Liver (tissue), 9 donors: ENCODE results near the gene KDELR1. TPM values are rescaled to one million over a fixed set of nuclear protein-coding genes. Genes with fewer than 3 reads are reported as not detected.

Experiments used
- DNase-seq: peaks from one replicate; pipeline ENCODE4 v3.0.0-alpha.2; 2017; ENCODE audit warnings: low spot score
- H3K27ac ChIP-seq, 2 donors: one replicate each; pipeline ENCODE4 v1.7.0; 2013; ENCODE audit warnings: inconsistent platforms in 2 of 2, low read length in 2 of 2, control low read depth in 1 of 2, low read depth in 1 of 2, mild to moderate bottlenecking in 1 of 2
- H3K27me3 ChIP-seq, 4 donors: one replicate each; pipeline versions ENCODE4 v1.6.1 to v1.7.0; 2013; ENCODE audit warnings: low read length in 3 of 4, inconsistent platforms in 1 of 4, mild to moderate bottlenecking in 1 of 4, moderate library complexity in 1 of 4; ENCODE audit not compliant: control insufficient read depth in 4 of 4, insufficient read depth in 4 of 4
- H3K36me3 ChIP-seq, 4 donors: one replicate each; pipeline versions ENCODE4 v1.6.1 to v1.7.0; 2013; ENCODE audit warnings: low read length in 3 of 4, mild to moderate bottlenecking in 3 of 4, low read depth in 1 of 4, moderate library complexity in 1 of 4; ENCODE audit not compliant: control insufficient read depth in 4 of 4, insufficient read depth in 3 of 4
- H3K4me1 ChIP-seq, 4 donors: one replicate each; pipeline versions ENCODE4 v1.6.1 to v1.7.0; 2013; ENCODE audit warnings: low read length in 3 of 4, mild to moderate bottlenecking in 3 of 4, moderate library complexity in 1 of 4; ENCODE audit not compliant: control insufficient read depth in 4 of 4, insufficient read depth in 4 of 4
- H3K4me3 ChIP-seq, 3 donors: one replicate each; pipeline versions ENCODE4 v1.6.1 to v1.7.0; 2013; ENCODE audit warnings: low read length in 3 of 3, control low read depth in 1 of 3, low read depth in 1 of 3, mild to moderate bottlenecking in 1 of 3
- H3K9ac ChIP-seq, 2 donors: one replicate each; pipeline ENCODE4 v1.7.0; 2013; ENCODE audit warnings: low read length in 2 of 2, mild to moderate bottlenecking in 2 of 2, moderate library complexity in 2 of 2, control low read depth in 1 of 2, low read depth in 1 of 2
- H3K9me3 ChIP-seq, 4 donors: one replicate each; pipeline versions ENCODE4 v1.6.1 to v1.7.0; 2013; ENCODE audit warnings: low read length in 3 of 4; ENCODE audit not compliant: control insufficient read depth in 4 of 4
- CTCF ChIP-seq: fragments of 150-350 bp; IDR thresholded peaks from 2 replicates; pipeline ENCODE4 v1.5.1; 2017; ENCODE audit warnings: improper control_type of control experiment, low read depth, low read length; ENCODE audit not compliant: missing input control
- EGR1 ChIP-seq, 2 donors: IDR thresholded peaks; 2 replicates each; pipeline ENCODE4 v1.6.1; 2016 to 2018; ENCODE audit warnings: antibody characterized with exemption in 2 of 2, low read depth in 2 of 2
- FOXA1 ChIP-seq: IDR thresholded peaks from 2 replicates; pipeline ENCODE4 v1.6.1; 2016; ENCODE audit warnings: antibody characterized with exemption
- FOXA2 ChIP-seq: IDR thresholded peaks from 2 replicates; pipeline ENCODE4 v1.6.1; 2016; ENCODE audit warnings: antibody characterized with exemption
- GABPA ChIP-seq, 2 donors: IDR thresholded peaks in 1 of 2; conservative IDR thresholded peaks in 1 of 2; 2 replicates each; pipeline ENCODE4 v1.6.1; 2016; ENCODE audit warnings: antibody characterized with exemption in 2 of 2, mild to moderate bottlenecking in 1 of 2, moderate library complexity in 1 of 2
- HNF4A ChIP-seq, 2 donors: conservative IDR thresholded peaks; 2 replicates each; pipeline ENCODE4 v1.6.1; 2016; ENCODE audit warnings: antibody characterized with exemption in 2 of 2, mild to moderate bottlenecking in 2 of 2
- HNF4G ChIP-seq: IDR thresholded peaks from 2 replicates; pipeline ENCODE4 v1.6.1; 2016; ENCODE audit warnings: antibody characterized with exemption
- JUND ChIP-seq, 2 donors: IDR thresholded peaks; 2 replicates each; pipeline ENCODE4 v1.6.1; 2016; ENCODE audit warnings: antibody characterized with exemption in 2 of 2
- NR2F2 ChIP-seq: IDR thresholded peaks from 2 replicates; pipeline ENCODE4 v1.6.1; 2016; ENCODE audit warnings: antibody characterized with exemption
- RAD21 ChIP-seq, 2 donors: IDR thresholded peaks; 2 replicates each; pipeline ENCODE4 v1.6.1; 2016; ENCODE audit warnings: antibody characterized with exemption in 2 of 2, mild to moderate bottlenecking in 2 of 2
- REST ChIP-seq: IDR thresholded peaks from 2 replicates; pipeline ENCODE4 v1.6.1; 2016; ENCODE audit warnings: antibody characterized with exemption, mild to moderate bottlenecking
- RXRA ChIP-seq, 2 donors: IDR thresholded peaks; 2 replicates each; pipeline ENCODE4 v1.6.1; 2017 to 2018; ENCODE audit warnings: antibody characterized with exemption in 2 of 2, mild to moderate bottlenecking in 1 of 2
- SP1 ChIP-seq: IDR thresholded peaks from 2 replicates; pipeline ENCODE4 v1.6.1; 2018; ENCODE audit warnings: antibody characterized with exemption, mild to moderate bottlenecking
- TAF1 ChIP-seq: conservative IDR thresholded peaks from 2 replicates; pipeline ENCODE4 v1.6.1; 2016; ENCODE audit warnings: antibody characterized with exemption, mild to moderate bottlenecking
- YY1 ChIP-seq: IDR thresholded peaks from 2 replicates; pipeline ENCODE4 v1.6.1; 2016; ENCODE audit warnings: antibody characterized with exemption, mild to moderate bottlenecking
- ZBTB33 ChIP-seq: IDR thresholded peaks from 2 replicates; pipeline ENCODE4 v1.6.1; 2016; ENCODE audit warnings: antibody characterized with exemption
- WGBS: extraction: QIAGEN DNeasy Blood & Tissue Kit; methylation state at CpG from one replicate; pipeline ENCODE4 v1.1.7; 2013; 5-methylcytosine and 5-hydroxymethylcytosine counted together
- polyA plus RNA-seq, 2 donors: library from polyadenylated mRNA; stranded (reverse) in 1 of 2; unstranded in 1 of 2; fragments of 200-250 nt in 1 of 2; fragments of >200 nt in 1 of 2; fragmentation: Nextera tagmentation in 1 of 2; extraction: Ambion mirVana in 1 of 2; gene quantifications; one replicate each; pipeline versions ENCODE4 v1.2.1 to v1.2.3, GENCODE V29; 2013 to 2015
- total RNA-seq, 2 donors: library from RNA; depleted of rRNA; stranded (reverse); fragments of >200 nt; gene quantifications; one replicate each; pipeline ENCODE4 v1.2.3, GENCODE V29; 2014
- TF ChIP-seq, protein P1 (sequence below): IDR thresholded peaks from 2 replicates; pipeline ENCODE4 v1.6.1; 2016; ENCODE audit warnings: antibody characterized with exemption
- TF ChIP-seq, protein P2 (sequence below): IDR thresholded peaks from 2 replicates; pipeline ENCODE4 v1.6.1; 2016; ENCODE audit warnings: antibody characterized with exemption
- donor health status: healthy.
- donor health status: healthy.
- donor health status: healthy.
- donor health status: healthy.
- donor health status: healthy.

The KDELR1 gene
- total and polyA plus RNA-seq, 4 donors = 32.3 to 94.9 (median 47.0) TPM

GRCh38 chr19:48385461-48386087 lies 5.8 kb downstream of the KDELR1 start:
- Histone ChIP-seq H3K4me3 (no peak overlapping the region), H3K36me3 (peaks cover 24 to 54% (median 42%) of the 10 kb centered on the region in 4 donors), H3K9me3 (no peaks in the 10 kb centered on the region), H3K27ac (no peak overlapping the region), H3K27me3 (no peaks in the 10 kb centered on the region), H3K9ac (no peak overlapping the region), H3K4me1 (peaks cover 0 to 5% (median 2%) of the 10 kb centered on the region in 4 donors)
- no peak for TF ChIP-seq EGR1 (IDR thresholded peaks at IDR 0.05; ENCODE audit: low read depth in 2 of 2)
- no peak for TF ChIP-seq RAD21 (IDR thresholded peaks at IDR 0.05)
- no peak for TF ChIP-seq YY1
- no peak for TF ChIP-seq RXRA (IDR thresholded peaks at IDR 0.05)
- TF ChIP-seq, protein P1, sequence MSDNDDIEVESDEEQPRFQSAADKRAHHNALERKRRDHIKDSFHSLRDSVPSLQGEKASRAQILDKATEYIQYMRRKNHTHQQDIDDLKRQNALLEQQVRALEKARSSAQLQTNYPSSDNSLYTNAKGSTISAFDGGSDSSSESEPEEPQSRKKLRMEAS = no peak
- no peak for TF ChIP-seq NR2F2
- no peak for TF ChIP-seq SP1
- no peak for TF ChIP-seq CTCF
- no peak for TF ChIP-seq GABPA (IDR thresholded peaks at IDR 0.05 in 1 of 2, conservative IDR thresholded peaks at IDR 0.05 in 1 of 2)
- no peak for TF ChIP-seq TAF1
- TF ChIP-seq HNF4A (conservative IDR thresholded peaks at IDR 0.05) = no peak
- TF ChIP-seq JUND (IDR thresholded peaks at IDR 0.05) = no peak
- TF ChIP-seq ZBTB33 = no peak
- no peak for TF ChIP-seq REST
- no peak for TF ChIP-seq HNF4G
- TF ChIP-seq, protein P2, sequence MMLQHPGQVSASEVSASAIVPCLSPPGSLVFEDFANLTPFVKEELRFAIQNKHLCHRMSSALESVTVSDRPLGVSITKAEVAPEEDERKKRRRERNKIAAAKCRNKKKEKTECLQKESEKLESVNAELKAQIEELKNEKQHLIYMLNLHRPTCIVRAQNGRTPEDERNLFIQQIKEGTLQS = no peak
- no peak for TF ChIP-seq FOXA2
- TF ChIP-seq FOXA1 = no peak
- WGBS = 98% methylated on average over 7 of the region's 7 CpGs
- no peak for DNase-seq
